GM23338 (cell line): ENCODE results near the gene TMPRSS11E. TPM values are rescaled to one million over a fixed set of nuclear protein-coding genes. Genes with fewer than 3 reads are reported as not detected.

Source experiments
- ATAC-seq: fragments of 200-7000 bp; cut with Tn5 transposase; 3 replicates; pipeline ENCODE4 v1.9.1; 2020
- DNase-seq: peaks from one replicate; pipeline ENCODE4 v3.0.0-alpha.2; 2015; ENCODE audit warnings: low spot score
- H2AFZ ChIP-seq: fragments of 200-600 bp; sonication (generic); 2 replicates; pipeline ENCODE4 v1.8.0; 2016; ENCODE audit warnings: antibody characterized with exemption, mild to moderate bottlenecking, moderate library complexity
- H3F3A ChIP-seq: fragments of 200-600 bp; sonication (generic); replicated peaks from 2 replicates; pipeline ENCODE4 v1.8.0; 2017; ENCODE audit warnings: antibody characterized with exemption, mixed run types, low read depth
- H3K27ac ChIP-seq: fragments of 200-600 bp; sonication (generic); 2 replicates; pipeline ENCODE4 v1.6.1; 2016; ENCODE audit warnings: low read depth
- H3K27me3 ChIP-seq: fragments of 200-600 bp; sonication (generic); 2 replicates; pipeline ENCODE4 v1.8.0; 2016; ENCODE audit warnings: mild to moderate bottlenecking, mixed run types, moderate library complexity; ENCODE audit not compliant: insufficient read depth
- H3K36me3 ChIP-seq: fragments of 200-600 bp; sonication (generic); 2 replicates; pipeline ENCODE4 v1.8.0; 2016; ENCODE audit warnings: mild to moderate bottlenecking; ENCODE audit not compliant: insufficient read depth
- H3K4me1 ChIP-seq: fragments of 200-600 bp; sonication (generic); 2 replicates; pipeline ENCODE4 v1.8.0; 2016; ENCODE audit warnings: mild to moderate bottlenecking, moderate library complexity; ENCODE audit not compliant: insufficient read depth
- H3K4me2 ChIP-seq: fragments of 200-600 bp; sonication (generic); 2 replicates; pipeline ENCODE4 v1.7.1; 2017; ENCODE audit warnings: mixed run types
- H3K4me3 ChIP-seq: fragments of 200-600 bp; sonication (generic); 2 replicates; pipeline ENCODE4 v1.6.1; 2016; ENCODE audit warnings: mixed run types
- H3K79me2 ChIP-seq: fragments of 200-600 bp; sonication (generic); replicated peaks from 2 replicates; pipeline ENCODE4 v1.8.0; 2017; ENCODE audit warnings: mild to moderate bottlenecking; ENCODE audit not compliant: insufficient read depth
- H3K9me2 ChIP-seq: fragments of 200-600 bp; sonication (generic); 2 replicates; pipeline ENCODE4 v1.8.0; 2017; ENCODE audit not compliant: insufficient read depth
- H4K20me1 ChIP-seq: fragments of 200-600 bp; sonication (generic); replicated peaks from 2 replicates; pipeline ENCODE4 v1.8.0; 2017; ENCODE audit warnings: mild to moderate bottlenecking; ENCODE audit not compliant: insufficient read depth
- H3K27ac Mint-ChIP-seq: 2 replicates; pipeline ENCODE4 v1.8.0; 2020; ENCODE audit warnings: inconsistent platforms, mild to moderate bottlenecking, moderate library complexity, mixed read lengths
- H3K27me3 Mint-ChIP-seq: 3 replicates; pipeline ENCODE4 v1.8.0; 2022; ENCODE audit warnings: low read depth, mild to moderate bottlenecking, moderate library complexity, mixed read lengths, inconsistent platforms; ENCODE audit not compliant: insufficient read depth, poor library complexity
- H3K36me3 Mint-ChIP-seq: 3 replicates; pipeline ENCODE4 v1.8.0; 2021; ENCODE audit warnings: low read depth, mild to moderate bottlenecking, inconsistent platforms, moderate library complexity, mixed read lengths
- H3K4me1 Mint-ChIP-seq: 3 replicates; pipeline ENCODE4 v1.8.0; 2020; ENCODE audit warnings: mild to moderate bottlenecking, inconsistent platforms, mixed read lengths
- H3K4me3 Mint-ChIP-seq: 3 replicates; pipeline ENCODE4 v1.8.0; 2021; ENCODE audit warnings: moderate library complexity, mild to moderate bottlenecking, inconsistent platforms, mixed read lengths
- H3K9me3 Mint-ChIP-seq: 3 replicates; pipeline ENCODE4 v1.8.0; 2020; ENCODE audit warnings: moderate library complexity, mild to moderate bottlenecking, inconsistent platforms, mixed read lengths
- CREB1 ChIP-seq: fragments of 250-450 bp; sonication (Bioruptor Pico); IDR thresholded peaks from 2 replicates; pipeline ENCODE4 v1.5.0; 2020; ENCODE audit warnings: low read depth, mild to moderate bottlenecking, moderate library complexity
- CTCF ChIP-seq, 2 experiments: fragments of 200-600 bp in 1 of 2; sonication (generic) in 1 of 2; conservative IDR thresholded peaks; 2 replicates each; pipeline versions ENCODE4 v1.5.1 to v1.6.1; 2016 to 2017; ENCODE audit warnings: antibody characterized with exemption in 2 of 2, low read depth in 2 of 2, mild to moderate bottlenecking in 2 of 2, moderate library complexity in 1 of 2
- ETS1 ChIP-seq: IDR thresholded peaks from 2 replicates; pipeline ENCODE4 v1.6.1; 2016; ENCODE audit warnings: antibody characterized with exemption
- EZH2 ChIP-seq: fragments of 200-600 bp; sonication (generic); IDR thresholded peaks from one replicate; pipeline ENCODE4 v1.8.0; 2017; ENCODE audit warnings: antibody characterized with exemption, mild to moderate bottlenecking, low read depth; ENCODE audit not compliant: unreplicated experiment
- EZH2phosphoT487 ChIP-seq: fragments of 200-600 bp; sonication (generic); IDR thresholded peaks from one replicate; pipeline ENCODE4 v1.8.1; 2018; ENCODE audit warnings: antibody characterized with exemption; ENCODE audit not compliant: unreplicated experiment
- JUNB ChIP-seq: IDR thresholded peaks from one replicate; pipeline ENCODE4 v1.6.1; 2016; ENCODE audit warnings: antibody characterized with exemption; ENCODE audit not compliant: unreplicated experiment
- NANOG ChIP-seq: IDR thresholded peaks from 2 replicates; pipeline ENCODE4 v1.6.1; 2016; ENCODE audit warnings: antibody characterized with exemption, borderline replicate concordance
- POLR2AphosphoS5 ChIP-seq: IDR thresholded peaks from 2 replicates; pipeline ENCODE4 v1.6.1; 2016; ENCODE audit warnings: antibody characterized with exemption, low read depth
- REST ChIP-seq: IDR thresholded peaks from one replicate; pipeline ENCODE4 v1.6.1; 2018; ENCODE audit warnings: antibody characterized with exemption; ENCODE audit not compliant: unreplicated experiment
- STAT1 ChIP-seq: IDR thresholded peaks from one replicate; pipeline ENCODE4 v1.6.1; 2016; ENCODE audit warnings: antibody characterized with exemption; ENCODE audit not compliant: unreplicated experiment
- ZNF114 ChIP-seq: fragments of 250-450 bp; sonication (Bioruptor Pico); IDR thresholded peaks from 2 replicates; pipeline ENCODE4 v1.5.0; 2020; ENCODE audit warnings: mild to moderate bottlenecking, moderate library complexity
- ZNF331 ChIP-seq: fragments of 250-450 bp; sonication (Bioruptor Pico); IDR thresholded peaks from 2 replicates; pipeline ENCODE4 v1.5.0; 2020; ENCODE audit warnings: low read depth, mild to moderate bottlenecking, moderate library complexity
- ZNF462 ChIP-seq: fragments of 250-450 bp; sonication (Bioruptor Pico); IDR thresholded peaks from 2 replicates; pipeline ENCODE4 v1.5.0; 2020; ENCODE audit warnings: mild to moderate bottlenecking, moderate library complexity
- polyA plus RNA-seq: library from polyadenylated mRNA; unstranded; fragments of >200 nt; fragmentation: Nextera tagmentation; extraction: Ambion mirVana; gene quantifications from 2 replicates; pipeline ENCODE4 v1.2.1, GENCODE V29; 2016
- total RNA-seq: library from RNA; depleted of rRNA; stranded (reverse); fragments of >200 nt; shearing (Covaris generic); gene quantifications from 2 replicates; pipeline ENCODE4 v1.2.3, GENCODE V29; 2014

Gene TMPRSS11E
- total and polyA plus RNA-seq, 2 experiments from 2014 or later, result 0.44 to 1.4 TPM

GRCh38 chr4:68520985-68521384 is 73.7 kb downstream of the TMPRSS11E start:
- Histone ChIP-seq H3K4me3 (no peak overlapping the region), H3K4me1 (no peaks in the 10 kb centered on the region), H3K9me2 (no peaks in the 10 kb centered on the region), H2AFZ (no peak overlapping the region), H3K36me3 (no peaks in the 10 kb centered on the region), H3K4me2 (no peak overlapping the region), H3K27me3 (no peaks in the 10 kb centered on the region), H3K79me2 (no peaks in the 10 kb centered on the region), H3K27ac (no peak overlapping the region), H3F3A (no peaks in the 10 kb centered on the region), H4K20me1 (no peaks in the 10 kb centered on the region)
- no peak for DNase-seq
- Mint-ChIP-seq H3K9me3 (peaks cover 3% of the 10 kb centered on the region; the same call in 1 of the 3 replicates), H3K36me3 (no peaks in the 10 kb centered on the region; the same call in 2 of the 3 replicates), H3K27ac (no peak overlapping the region), H3K4me1 (no peaks in the 10 kb centered on the region), H3K27me3 (no peaks in the 10 kb centered on the region), H3K4me3 (no peak overlapping the region)
- ATAC-seq, result no peak
- TF ChIP-seq REST, result no peak
- no peak for TF ChIP-seq POLR2AphosphoS5
- no peak for TF ChIP-seq ZNF462
- no peak for TF ChIP-seq ZNF331 (CRISPR knock-in tag)
- no peak for TF ChIP-seq ZNF114 (CRISPR knock-in tag)
- TF ChIP-seq JUNB, result no peak
- no peak for TF ChIP-seq ETS1
- TF ChIP-seq CREB1 (CRISPR knock-in tag), result no peak
- no peak for TF ChIP-seq EZH2
- no peak for TF ChIP-seq STAT1
- no peak for TF ChIP-seq EZH2phosphoT487
- TF ChIP-seq NANOG, result no peak
- TF ChIP-seq CTCF (conservative IDR thresholded peaks at IDR 0.05; ENCODE audit: low read depth in 2 of 2), result no peak
